OCI-M2 (cell line): ENCODE data around the gene LHCGR.

Experiments used
- DNase-seq: peaks from one replicate; lab custom pipeline; 2025; ENCODE audit not compliant: unreplicated experiment; lab: John Stamatoyannopoulos, UW

Gene LHCGR

GRCh38 chr2:48755473-48755872, at the start of gene LHCGR:
Gene LHCGR, minus strand, starts transcription at chr2:48755724. Its CDS starts 53 bp downstream, at chr2:48755671.
- DNase-seq: no peak

GRCh38 chr2:48799601-48800000, 44.1 kb upstream of the LHCGR start:
- no peak for DNase-seq

DNA sequence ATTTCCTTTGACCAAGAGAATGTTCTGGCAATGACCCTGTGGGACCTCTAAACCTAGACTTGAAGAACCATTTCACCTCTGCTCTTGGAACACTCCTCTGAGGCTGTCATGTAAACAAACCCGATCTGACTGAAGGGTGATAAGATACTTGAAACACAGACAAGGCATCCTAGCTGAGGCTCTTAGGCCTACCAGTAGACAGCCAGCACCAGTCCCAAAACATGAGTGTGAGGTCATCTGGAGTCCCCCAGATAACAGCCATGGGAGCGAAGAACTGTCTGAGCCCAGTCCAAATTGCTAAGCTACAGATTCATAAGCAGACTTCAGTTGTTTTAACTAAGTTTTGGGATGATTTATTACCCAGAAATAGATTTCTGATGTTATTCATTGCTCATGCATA, 39.5 kb upstream of the LHCGR start:
- DNase-seq: no peak

- DNase-seq: no peak
Observed at GRCh38 chr2:48793671-48794070, 38.1 kb upstream of the LHCGR start.

- no peak for DNase-seq
Observed at GRCh38 chr2:48792030-48792429, 36.5 kb upstream of the LHCGR start.

GRCh38 chr2:48790407-48791170, 35.1 kb upstream of the LHCGR start:
- no peak for DNase-seq

- no peak for DNase-seq
Observed at GRCh38 chr2:48787580-48787979, 32.1 kb upstream of the LHCGR start.

GRCh38 chr2:48781366-48781765, 25.8 kb upstream of the LHCGR start:
- DNase-seq: no peak

DNA sequence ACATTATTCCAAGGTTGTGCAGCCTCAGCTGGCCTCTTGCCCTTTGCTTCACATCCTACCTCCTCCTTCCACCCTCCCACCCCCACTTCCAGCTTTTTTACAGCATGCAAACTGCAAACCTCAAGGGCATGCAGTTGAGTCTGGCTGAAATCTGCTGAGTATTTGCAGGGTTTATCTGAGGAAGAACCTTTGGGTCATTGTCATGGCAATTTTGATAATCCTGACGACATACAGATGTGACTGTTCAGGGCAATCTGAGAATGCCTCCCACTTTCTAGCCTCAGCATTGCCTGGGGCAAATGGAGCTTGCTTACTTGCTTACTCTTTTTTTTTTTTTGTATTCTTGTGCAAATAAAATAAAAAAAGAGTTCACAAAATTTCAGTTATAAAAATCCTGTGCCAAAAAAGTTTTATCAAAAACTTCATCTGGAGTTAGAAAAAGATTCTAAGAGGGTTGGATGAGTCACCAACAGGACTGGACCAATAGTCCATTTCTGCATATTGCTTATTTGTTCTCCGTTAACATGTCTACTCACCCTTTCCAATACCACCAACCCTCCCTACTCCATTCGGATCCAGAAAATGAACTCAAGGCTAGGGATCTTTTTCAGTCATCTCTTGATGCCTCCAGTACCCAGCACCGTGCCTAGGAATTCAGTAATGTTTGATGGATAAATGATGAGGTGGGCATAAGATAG, 23.6 kb upstream of the LHCGR start:
- DNase-seq: no peak

GRCh38 chr2:48774251-48774650, 18.7 kb upstream of the LHCGR start:
- DNase-seq: no peak

GRCh38 chr2:48771241-48772014, 15.9 kb upstream of the LHCGR start:
- DNase-seq: no peak

DNA sequence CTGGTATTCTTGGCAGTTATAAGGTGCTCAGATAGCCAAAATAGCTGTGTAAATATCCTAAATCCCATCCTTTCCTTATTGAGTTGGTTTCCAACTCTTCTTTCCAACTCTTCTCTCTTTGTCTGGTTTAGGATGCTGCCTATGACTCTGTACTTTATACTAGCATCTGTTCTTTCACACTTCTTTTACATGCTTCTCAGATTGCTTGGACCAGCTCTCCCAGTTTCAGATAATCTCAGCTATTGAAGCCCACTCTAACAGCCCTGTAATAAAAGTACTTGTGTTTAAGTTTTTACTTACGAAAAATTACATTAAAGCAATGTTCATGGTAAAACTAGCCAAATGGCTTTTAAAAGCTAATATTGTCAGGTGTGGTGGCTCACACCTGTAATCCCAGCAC, 14.7 kb upstream of the LHCGR start:
- no peak for DNase-seq

DNA sequence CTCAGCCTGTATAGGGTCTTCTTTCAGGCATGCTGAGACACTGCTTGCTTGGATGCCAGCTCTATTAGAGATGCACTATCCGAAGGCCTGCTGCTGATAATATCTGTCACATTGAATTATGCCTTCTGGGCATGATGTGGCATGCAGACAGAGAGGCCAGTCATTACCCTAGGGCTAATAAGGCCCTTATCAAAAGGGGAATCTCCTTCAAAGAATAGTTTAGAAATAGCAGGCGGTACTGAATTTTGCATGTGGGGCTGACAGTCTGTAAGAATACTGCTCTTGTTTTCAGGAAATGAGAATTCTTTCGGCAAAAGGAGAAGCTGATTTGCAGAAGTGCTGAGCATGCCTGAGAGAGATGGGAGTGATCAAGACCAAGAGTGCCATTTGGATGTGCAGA, 13.1 kb upstream of the LHCGR start:
- DNase-seq: no peak

- no peak for DNase-seq
Observed at GRCh38 chr2:48767330-48767729, 11.8 kb upstream of the LHCGR start.

DNA sequence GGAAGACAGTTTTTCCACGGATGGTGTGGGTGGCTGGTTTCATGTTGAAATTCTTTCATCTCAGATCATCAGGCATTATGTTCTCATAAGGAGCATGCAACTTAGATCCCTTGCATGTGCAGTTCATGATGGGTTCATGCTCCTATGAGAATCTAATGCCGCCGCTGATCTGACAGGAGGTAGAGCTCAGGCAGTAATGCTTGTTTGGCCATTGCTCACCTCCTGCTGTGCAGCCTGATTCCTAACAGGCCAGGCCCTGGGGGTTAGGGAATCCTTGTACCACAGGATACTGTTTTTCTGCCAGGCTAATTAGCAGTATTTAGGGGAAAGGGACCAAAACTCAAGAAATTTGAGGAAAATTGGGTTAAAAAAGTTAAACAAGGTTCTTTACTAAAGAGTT, 5.3 kb upstream of the LHCGR start:
- no peak for DNase-seq

DNA sequence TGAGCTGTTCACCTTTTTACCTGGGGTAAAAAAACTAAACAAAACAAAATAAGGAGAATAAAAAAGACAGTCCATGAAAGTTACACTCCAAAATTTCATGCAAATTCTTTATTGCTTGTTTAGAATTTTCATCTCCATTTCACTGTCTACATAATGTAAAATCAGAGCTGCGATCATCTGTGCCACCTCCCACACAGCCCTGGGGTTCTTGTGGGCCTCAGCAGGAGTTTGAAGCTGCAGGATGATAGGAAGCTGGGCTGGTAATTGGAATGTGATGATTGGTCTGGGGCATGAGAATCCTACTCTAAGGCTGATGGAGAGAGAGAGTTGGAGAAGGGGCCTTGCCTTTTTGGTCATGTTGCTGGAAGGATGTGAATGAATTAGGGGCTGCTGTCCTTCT, 4.2 kb upstream of the LHCGR start:
- DNase-seq: no peak

GRCh38 chr2:48756289-48756688, 765 bp upstream of the LHCGR start:
- no peak for DNase-seq

- no peak for DNase-seq
Observed at GRCh38 chr2:48754874-48755273, 650 bp downstream of the LHCGR start.

GRCh38 chr2:48753228-48753627, 2.3 kb downstream of the LHCGR start:
- DNase-seq: no peak

- DNase-seq: no peak
Observed at GRCh38 chr2:48750128-48750739, 5.3 kb downstream of the LHCGR start.

DNA sequence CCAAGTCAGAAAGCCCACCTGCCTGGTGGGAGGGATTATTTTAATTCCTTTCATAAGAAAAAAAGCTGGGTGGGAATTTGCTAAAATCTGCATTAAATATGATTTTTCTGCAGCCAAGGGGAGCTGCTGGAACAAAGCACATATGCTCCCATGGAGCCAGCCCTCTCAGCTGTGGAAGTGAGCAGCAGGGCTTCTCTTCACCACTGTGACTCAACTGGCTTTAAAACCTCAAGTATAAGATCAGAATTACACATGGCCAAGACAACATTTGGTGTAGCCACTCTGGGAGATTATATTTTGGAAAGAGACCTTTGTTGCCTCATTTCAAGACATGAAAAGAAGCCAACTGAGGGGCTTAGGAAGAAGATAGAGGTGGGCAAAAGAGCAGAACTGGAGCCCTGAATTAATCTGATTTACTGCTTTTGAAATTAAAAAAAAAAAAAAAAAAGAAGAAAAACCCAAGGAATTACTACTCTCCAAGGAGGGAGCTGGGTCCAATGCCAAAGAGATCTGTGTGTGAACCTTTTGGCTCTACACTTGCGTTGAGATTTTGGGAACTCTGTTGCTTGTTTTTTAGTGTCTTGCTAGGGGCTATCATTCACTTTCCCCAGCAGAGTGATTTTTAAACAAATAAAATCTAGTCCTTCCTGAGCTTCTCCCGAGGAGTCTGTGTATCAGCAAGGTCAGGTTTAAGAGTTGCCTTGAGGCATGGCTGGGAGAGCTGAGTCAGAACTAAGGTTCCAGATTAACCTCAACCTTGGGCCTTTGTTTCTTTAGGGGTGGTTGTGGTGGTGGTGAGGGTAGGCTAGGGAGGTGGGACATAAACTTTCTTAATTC, 6.0 kb downstream of the LHCGR start:
- DNase-seq: no peak
